Measurements from ENCODE around the gene MTUS2. TPM values are rescaled to one million over a fixed set of nuclear protein-coding genes. Genes with fewer than 3 reads are reported as not detected.
A peak's percentile ranks its signal among the peaks of the same experiment; 100 is the strongest.

The MTUS2 gene
- total RNA-seq, 2 donors from 2014 or later: 4.0 to 5.4 TPM

DNA sequence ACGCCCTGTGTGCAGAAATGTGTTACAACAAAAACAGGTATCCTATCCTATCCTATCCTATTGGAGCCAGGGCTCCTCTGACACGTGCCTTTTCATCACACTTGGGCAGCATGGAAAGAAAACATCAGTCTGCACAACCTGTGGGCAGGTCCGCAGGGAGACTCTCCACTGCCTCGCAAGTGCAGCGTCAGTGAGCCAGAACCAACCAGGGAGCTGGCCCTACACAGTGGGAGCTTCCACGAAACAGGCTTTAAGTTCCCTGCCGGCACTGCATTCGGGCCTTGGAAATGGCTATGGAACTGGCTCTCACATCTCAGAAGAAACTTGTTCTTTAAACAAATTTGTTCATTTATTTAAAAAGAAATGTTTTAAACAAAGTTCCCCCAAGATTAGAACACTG, 725.8 kb downstream of the MTUS2 start:
- H3K27ac ChIP-seq: no peak overlapping the region
- ATAC-seq (no peak), DNase-seq (no peak)
- intact Hi-C loops (cut with DNase I): no loop called here
- 87% methylated on average over 8 of the region's 8 CpGs for WGBS, 2 donors
- H3K36me3 ChIP-seq (replicated peaks in 1 of 2; ENCODE audit: insufficient read depth in 1 of 2, low read depth in 2 of 2): no peaks in the 10 kb centered on the region
- no peak for TF ChIP-seq POLR2A (IDR thresholded peaks at IDR 0.05)
- TF ChIP-seq, protein P1, sequence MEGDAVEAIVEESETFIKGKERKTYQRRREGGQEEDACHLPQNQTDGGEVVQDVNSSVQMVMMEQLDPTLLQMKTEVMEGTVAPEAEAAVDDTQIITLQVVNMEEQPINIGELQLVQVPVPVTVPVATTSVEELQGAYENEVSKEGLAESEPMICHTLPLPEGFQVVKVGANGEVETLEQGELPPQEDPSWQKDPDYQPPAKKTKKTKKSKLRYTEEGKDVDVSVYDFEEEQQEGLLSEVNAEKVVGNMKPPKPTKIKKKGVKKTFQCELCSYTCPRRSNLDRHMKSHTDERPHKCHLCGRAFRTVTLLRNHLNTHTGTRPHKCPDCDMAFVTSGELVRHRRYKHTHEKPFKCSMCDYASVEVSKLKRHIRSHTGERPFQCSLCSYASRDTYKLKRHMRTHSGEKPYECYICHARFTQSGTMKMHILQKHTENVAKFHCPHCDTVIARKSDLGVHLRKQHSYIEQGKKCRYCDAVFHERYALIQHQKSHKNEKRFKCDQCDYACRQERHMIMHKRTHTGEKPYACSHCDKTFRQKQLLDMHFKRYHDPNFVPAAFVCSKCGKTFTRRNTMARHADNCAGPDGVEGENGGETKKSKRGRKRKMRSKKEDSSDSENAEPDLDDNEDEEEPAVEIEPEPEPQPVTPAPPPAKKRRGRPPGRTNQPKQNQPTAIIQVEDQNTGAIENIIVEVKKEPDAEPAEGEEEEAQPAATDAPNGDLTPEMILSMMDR (IDR thresholded peaks at IDR 0.05): no peak
- H3K4me1 ChIP-seq: peaks cover 24% of the 10 kb centered on the region
- no peaks in the 10 kb centered on the region for H3K27me3 ChIP-seq
- H3K4me3 ChIP-seq: no peak overlapping the region
- no peaks in the 10 kb centered on the region for H3K9me3 ChIP-seq

DNA sequence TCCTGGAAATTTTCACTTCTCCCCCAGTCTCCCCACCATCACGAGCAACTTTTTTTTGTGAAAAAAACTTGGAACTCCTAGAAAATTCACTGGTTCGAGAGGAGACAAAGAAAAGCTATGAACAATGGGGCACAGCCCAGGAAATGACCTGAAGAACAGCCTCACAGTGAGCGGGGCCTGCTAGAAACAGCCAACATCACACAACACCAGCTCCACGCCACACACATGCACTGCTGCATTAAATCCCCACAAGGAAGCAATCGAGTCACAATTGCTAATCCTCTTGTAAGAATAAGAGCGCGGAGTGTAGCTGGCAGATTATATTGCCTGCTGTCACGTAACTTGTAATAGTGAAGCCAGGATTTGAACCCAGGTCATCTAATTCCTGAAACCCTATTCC, 726.5 kb downstream of the MTUS2 start:
- intact Hi-C loops (cut with DNase I): no loop called here
- Histone ChIP-seq H3K27ac (peak overlapping the region in 1 of 4 donors; percentile 6), H3K4me3 (no peak overlapping the region), H3K4me1 (peaks cover 23% of the 10 kb centered on the region), H3K9me3 (no peaks in the 10 kb centered on the region), H3K27me3 (no peaks in the 10 kb centered on the region), H3K36me3 (replicated peaks in 1 of 2; ENCODE audit: insufficient read depth in 1 of 2, low read depth in 2 of 2) (no peaks in the 10 kb centered on the region)
- 86 to 95% methylated on average over 6 to 8 of the region's 8 CpGs for WGBS, 2 donors
- no peak for ATAC-seq
- TF ChIP-seq, protein P1 (IDR thresholded peaks at IDR 0.05): no peak
- no peak for TF ChIP-seq POLR2A (IDR thresholded peaks at IDR 0.05)
- no peak for DNase-seq

DNA sequence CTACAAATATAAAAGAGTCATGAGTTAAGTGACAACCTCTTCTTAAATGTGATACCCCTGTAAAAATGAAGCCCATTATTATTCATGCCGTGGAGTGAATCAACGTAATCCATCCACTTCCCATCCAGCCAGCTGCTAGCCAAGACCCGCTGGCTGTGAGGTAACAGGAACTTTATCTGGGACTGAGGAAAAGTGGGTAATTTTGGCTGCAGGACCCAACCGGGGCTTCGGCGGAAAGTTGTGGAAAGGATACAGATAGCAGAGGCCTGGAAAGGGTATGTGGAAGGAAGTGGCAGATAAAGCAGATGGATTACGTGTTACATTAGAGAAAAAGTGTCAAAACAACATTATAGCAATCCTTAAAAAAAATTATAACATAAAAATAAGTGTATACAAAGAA, 727.0 kb downstream of the MTUS2 start:
- ATAC-seq: no peak
- intact Hi-C loops (cut with DNase I): no loop called here
- peaks cover 23% of the 10 kb centered on the region for H3K4me1 ChIP-seq
- peak overlapping the region in 1 of 4 donors; percentile 81 for H3K27ac ChIP-seq
- no peaks in the 10 kb centered on the region for H3K36me3 ChIP-seq (replicated peaks in 1 of 2; ENCODE audit: insufficient read depth in 1 of 2, low read depth in 2 of 2)
- no peak for TF ChIP-seq POLR2A (IDR thresholded peaks at IDR 0.05)
- TF ChIP-seq, protein P1 (IDR thresholded peaks at IDR 0.05): no peak
- H3K4me3 ChIP-seq: no peak overlapping the region
- DNase-seq: no peak
- 82 to 83% methylated on average over 7 of the region's 7 CpGs for WGBS, 2 donors
- no peaks in the 10 kb centered on the region for H3K9me3 ChIP-seq
- H3K27me3 ChIP-seq: no peaks in the 10 kb centered on the region

DNA sequence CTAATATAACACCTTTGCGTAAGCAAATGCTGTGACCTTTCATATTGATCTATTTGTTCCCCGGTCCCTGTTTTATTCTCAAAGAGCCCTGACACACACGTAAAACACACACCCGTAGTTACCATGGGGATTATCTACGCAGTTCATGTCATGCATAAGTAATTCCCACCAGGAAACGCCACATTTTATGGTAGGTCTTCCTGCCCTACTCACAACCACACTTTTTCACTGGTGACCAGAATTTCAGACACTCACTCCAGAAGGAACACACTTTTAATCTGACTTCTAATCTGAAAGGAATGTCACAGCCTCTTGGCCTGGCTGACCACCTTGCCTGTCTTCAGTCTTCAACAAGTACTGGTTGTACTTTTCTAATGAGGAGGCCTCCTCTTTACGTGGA, 728.6 kb downstream of the MTUS2 start:
- Histone ChIP-seq H3K27ac (peak overlapping the region; percentile 49 to 89 (median 73)), H3K9me3 (no peaks in the 10 kb centered on the region), H3K4me3 (no peak overlapping the region), H3K36me3 (replicated peaks in 1 of 2; ENCODE audit: insufficient read depth in 1 of 2, low read depth in 2 of 2) (no peaks in the 10 kb centered on the region), H3K27me3 (no peaks in the 10 kb centered on the region), H3K4me1 (peaks cover 23% of the 10 kb centered on the region)
- TF ChIP-seq, protein P1 (IDR thresholded peaks at IDR 0.05): peak in 2 of 7 experiments; percentile 7 to 11
- TF ChIP-seq POLR2A (IDR thresholded peaks at IDR 0.05): peak in 2 of 3 donors; percentile 53 to 60
- DNase-seq (peak; percentile 48 to 87 (median 52)), ATAC-seq (peak; percentile 97)
- intact Hi-C loops (cut with DNase I): no loop called here
- WGBS, 2 donors: 5 to 28% methylated on average over 7 of the region's 7 CpGs

DNA sequence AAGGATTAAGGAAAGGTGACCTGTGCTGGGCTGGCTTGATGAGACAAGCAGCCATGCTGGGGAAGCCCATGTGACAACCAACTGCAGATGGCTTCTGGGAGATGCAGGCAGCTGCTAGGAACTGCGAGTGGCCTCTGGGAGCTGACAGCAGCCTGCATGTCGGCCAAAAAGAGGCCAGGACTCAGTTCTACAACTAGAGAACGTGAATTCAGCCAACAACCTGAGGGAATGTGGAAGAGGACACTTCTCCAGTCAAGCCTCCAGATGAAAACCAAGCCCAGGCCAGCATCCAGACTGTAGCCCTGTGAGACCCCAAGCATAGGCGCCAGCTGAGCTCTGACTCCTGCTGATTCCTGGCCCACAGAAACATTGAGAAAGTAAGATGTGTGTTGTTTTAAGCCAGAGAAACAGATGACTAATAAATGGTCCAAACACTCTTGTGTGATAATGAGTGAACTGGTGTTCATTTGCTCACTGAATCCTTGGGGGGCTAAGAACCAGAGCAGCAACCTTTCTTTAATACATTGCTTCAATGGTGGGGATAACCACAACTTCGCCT, 730.4 kb downstream of the MTUS2 start:
- 88 to 91% methylated on average over 5 of the region's 5 CpGs for WGBS, 2 donors
- DNase-seq (no peak), ATAC-seq (no peak)
- Histone ChIP-seq H3K9me3 (no peaks in the 10 kb centered on the region), H3K4me3 (no peak overlapping the region), H3K27ac (no peak overlapping the region), H3K27me3 (no peaks in the 10 kb centered on the region), H3K4me1 (peaks cover 23% of the 10 kb centered on the region), H3K36me3 (replicated peaks in 1 of 2; ENCODE audit: insufficient read depth in 1 of 2, low read depth in 2 of 2) (no peaks in the 10 kb centered on the region)
- TF ChIP-seq POLR2A (IDR thresholded peaks at IDR 0.05): no peak
- intact Hi-C loops (cut with DNase I): no loop called here

All from body of pancreas (tissue), 4 donors.